Tibial artery (tissue), 4 donors: ENCODE results near the gene ZBTB46.

Source experiments
- DNase-seq, 2 donors: peaks; one replicate each; pipeline ENCODE4 v3.0.0-alpha.2; 2019
- H3K27ac ChIP-seq, 2 donors: fragments of 200-600 bp; sonication (generic) in 1 of 2; 1 replicate in 1 of 2; 2 replicates in 1 of 2; pipeline ENCODE4 v1.5.1; 2018 to 2019; ENCODE audit warnings: mild to moderate bottlenecking in 1 of 2
- H3K27me3 ChIP-seq, 2 donors: fragments of 200-600 bp; sonication (generic) in 1 of 2; one replicate each; pipeline versions ENCODE4 v1.5.1 to v1.6.0; 2016 to 2019
- H3K36me3 ChIP-seq, 3 donors: fragments of 200-600 bp; sonication (generic) in 2 of 3; one replicate each; pipeline ENCODE4 v1.5.1; 2016 to 2019; ENCODE audit warnings: mild to moderate bottlenecking in 2 of 3
- H3K4me1 ChIP-seq, 4 donors: fragments of 200-600 bp; sonication (generic) in 2 of 4; 1 replicate in 3 of 4; 2 replicates in 1 of 4; pipeline ENCODE4 v1.5.1; 2016 to 2019
- H3K4me3 ChIP-seq, 2 donors: fragments of 200-600 bp; sonication (generic) in 1 of 2; 1 replicate in 1 of 2; 2 replicates in 1 of 2; pipeline ENCODE4 v1.5.1; 2018 to 2019; ENCODE audit warnings: mild to moderate bottlenecking in 2 of 2
- H3K9me3 ChIP-seq, 3 donors: fragments of 200-600 bp; sonication (generic) in 1 of 3; one replicate each; pipeline ENCODE4 v1.5.1; 2016 to 2019
- CTCF ChIP-seq, 2 experiments: fragments of 200-600 bp in 1 of 2; fragments of 450-650 bp in 1 of 2; IDR thresholded peaks; one replicate each; pipeline ENCODE4 v1.5.1; 2017 to 2019; ENCODE audit warnings: antibody characterized with exemption in 2 of 2, mild to moderate bottlenecking in 1 of 2, moderate library complexity in 1 of 2
- intact Hi-C: fragments of 100-400 bp; cut with DNase I; formaldehyde crosslinking; loops from one replicate; pipeline ENCODE4 v1.15.0; 2023; ENCODE audit warnings: low total_unique reads

The ZBTB46 gene

DNA sequence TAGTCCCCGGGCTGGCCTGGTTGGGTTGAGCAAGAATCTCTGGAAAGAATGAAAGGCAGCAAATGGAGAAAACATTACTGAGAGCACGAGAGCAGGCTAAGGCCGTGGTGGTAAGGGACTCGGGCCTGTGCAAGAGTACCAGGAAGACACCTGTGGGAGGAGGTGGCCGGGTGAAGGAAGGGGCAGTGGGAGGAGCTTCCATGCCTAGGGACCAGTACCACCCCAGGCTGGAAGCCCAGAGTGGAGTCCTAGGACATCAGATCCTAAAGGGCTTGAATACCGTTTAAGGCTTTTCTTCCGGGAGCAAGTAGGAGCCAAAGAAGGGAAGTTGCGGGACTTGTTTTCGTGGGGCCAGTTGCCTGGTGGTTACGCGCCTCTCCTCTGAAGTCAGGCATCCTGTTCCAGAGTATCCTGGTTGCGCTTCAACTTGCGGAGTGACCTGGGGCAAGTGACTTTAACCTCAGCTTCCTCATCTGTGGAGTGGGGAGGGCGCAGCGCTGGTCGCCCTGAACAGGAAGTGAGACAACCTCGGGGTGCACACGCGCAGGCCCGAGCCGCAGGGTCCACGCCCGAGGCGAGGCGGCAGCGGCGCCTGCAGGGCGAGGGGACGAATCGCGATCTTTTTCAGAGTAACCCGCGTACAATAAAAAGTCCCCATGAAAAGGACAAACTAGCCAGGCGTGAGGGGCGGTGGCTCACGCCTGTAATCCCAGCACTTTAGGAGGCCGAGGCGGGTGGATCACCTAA lies 32.9 kb upstream of the ZBTB46 start:
- peaks cover 6 to 27% (median 13%) of the 10 kb centered on the region in 3 donors for H3K36me3 ChIP-seq
- H3K27me3 ChIP-seq: peaks cover 0 to 4% of the 10 kb centered on the region in 2 donors
- no peaks in the 10 kb centered on the region for H3K9me3 ChIP-seq
- peak; percentile 52 to 56 for TF ChIP-seq CTCF (IDR thresholded peaks at IDR 0.05)
- intact Hi-C loops: loop anchor here (5.0 to 10.0 kb wide), 4 partner anchors 77 to 329 kb away; partner anchors contain the start of genes GMEB2, LIME1, PTK6 and SLC2A4RG
- H3K4me1 ChIP-seq: peaks cover 0 to 45% (median 24%) of the 10 kb centered on the region in 4 donors
- H3K4me3 ChIP-seq: peak overlapping the region; percentile 81 to 98
- H3K27ac ChIP-seq: peak overlapping the region; percentile 88 to 99
- DNase-seq: peak; percentile 87 to 90

DNA sequence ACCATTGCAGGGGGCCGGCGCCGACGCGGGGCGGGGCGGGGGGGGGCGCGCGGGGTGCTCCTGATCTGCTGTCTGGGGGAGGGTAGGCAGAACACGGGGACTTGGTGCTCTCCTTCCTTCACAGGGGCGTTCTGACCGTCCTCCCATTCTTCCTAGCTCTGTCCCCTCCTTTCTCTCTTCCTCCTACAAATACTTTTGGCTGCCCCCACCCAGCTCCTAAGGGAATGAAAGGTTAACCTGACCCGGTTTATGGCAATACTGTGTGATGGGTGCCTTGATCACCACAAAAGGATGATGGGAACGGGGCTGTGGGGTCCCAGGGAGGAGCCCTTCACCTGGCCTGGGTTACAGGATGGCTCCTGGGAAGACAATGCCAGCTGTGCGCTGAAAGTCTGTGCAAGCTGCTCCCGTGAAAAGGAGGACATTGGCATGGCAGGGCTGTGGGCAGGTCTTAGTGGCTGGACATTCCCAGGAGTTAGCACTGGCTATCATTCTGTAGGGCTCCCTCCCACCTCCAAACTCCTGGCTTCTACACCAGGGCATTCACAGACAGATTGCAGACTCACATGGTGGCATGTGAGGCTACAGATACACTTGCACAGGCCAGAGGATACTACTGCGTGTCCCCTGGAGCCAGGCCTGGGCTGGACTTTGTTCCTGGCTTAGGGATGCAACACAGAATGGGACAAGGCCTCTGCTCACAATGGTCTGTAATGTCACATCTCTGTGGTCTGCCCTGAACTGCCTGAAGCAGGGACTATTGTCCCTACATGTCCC lies 32.1 kb upstream of the ZBTB46 start:
- no peak for DNase-seq
- no peak for TF ChIP-seq CTCF (IDR thresholded peaks at IDR 0.05)
- Histone ChIP-seq H3K36me3 (peaks cover 0 to 20% (median 9%) of the 10 kb centered on the region in 3 donors), H3K27ac (peak overlapping the region; percentile 88 to 99), H3K4me3 (peak overlapping the region; percentile 81 to 98), H3K4me1 (peaks cover 0 to 53% (median 26%) of the 10 kb centered on the region in 4 donors), H3K9me3 (no peaks in the 10 kb centered on the region), H3K27me3 (peaks cover 0 to 7% of the 10 kb centered on the region in 2 donors)
- intact Hi-C loops: loop anchor here (5.0 to 10.0 kb wide), 4 partner anchors 76 to 328 kb away; partner anchors contain the start of genes GMEB2, LIME1, PTK6 and SLC2A4RG

GRCh38 chr20:63861981-63862901 lies 31.2 kb upstream of the ZBTB46 start:
- Histone ChIP-seq H3K4me3 (no peak overlapping the region), H3K36me3 (peaks cover 0 to 17% (median 9%) of the 10 kb centered on the region in 3 donors), H3K27me3 (peaks cover 0 to 17% of the 10 kb centered on the region in 2 donors), H3K4me1 (peaks cover 0 to 54% (median 25%) of the 10 kb centered on the region in 4 donors), H3K27ac (no peak overlapping the region), H3K9me3 (no peaks in the 10 kb centered on the region)
- DNase-seq: no peak
- intact Hi-C loops: loop anchor here (5.0 to 10.0 kb wide), 4 partner anchors 75 to 327 kb away; partner anchors contain the start of genes GMEB2, LIME1, PTK6 and SLC2A4RG
- TF ChIP-seq CTCF (IDR thresholded peaks at IDR 0.05): no peak

- no peak for DNase-seq
- Histone ChIP-seq H3K36me3 (peaks cover 0 to 17% (median 9%) of the 10 kb centered on the region in 3 donors), H3K4me3 (no peak within 1 kb of the TSS), H3K9me3 (no peaks in the 10 kb centered on the region), H3K27me3 (peaks cover 0 to 25% of the 10 kb centered on the region in 2 donors), H3K4me1 (peaks cover 0 to 49% (median 21%) of the 10 kb centered on the region in 4 donors), H3K27ac (no peak within 1 kb of the TSS)
- TF ChIP-seq CTCF (IDR thresholded peaks at IDR 0.05): no peak
- intact Hi-C loops: loop anchor here (5.0 to 10.0 kb wide), 4 partner anchors 74 to 327 kb away; partner anchors contain the start of genes GMEB2, LIME1, PTK6 and SLC2A4RG
These were observed 30.4 kb upstream of the ZBTB46 start, which contains the start of gene ABHD16B for GRCh38 chr20:63861365-63861934. Gene ABHD16B, plus strand, starts transcription at chr20:63861498. Its CDS starts 43 bp downstream, at chr20:63861541.
